Prostate gland (tissue), 2 donors: ENCODE results near the gene JOSD1. TPM values are rescaled to one million over a fixed set of nuclear protein-coding genes. Genes with fewer than 3 reads are reported as not detected.

Source experiments
- DNase-seq: peaks from one replicate; pipeline ENCODE4 v3.0.0-alpha.2; 2019; ENCODE audit warnings: low spot score
- H3K27ac ChIP-seq, 2 donors: fragments of 200-600 bp; sonication (generic); 2 replicates each; pipeline ENCODE4 v1.5.1; 2017 to 2019
- H3K27me3 ChIP-seq: fragments of 200-600 bp; sonication (generic); replicated peaks from 2 replicates; pipeline ENCODE4 v1.5.1; 2019; ENCODE audit not compliant: insufficient read depth
- H3K36me3 ChIP-seq, 2 donors: fragments of 200-600 bp; sonication (generic); 1 replicate in 1 of 2; 2 replicates in 1 of 2; pipeline versions ENCODE4 v1.5.1 to v1.8.1; 2017 to 2019
- H3K4me1 ChIP-seq: fragments of 200-600 bp; sonication (generic); replicated peaks from 2 replicates; pipeline ENCODE4 v1.5.1; 2019
- H3K4me3 ChIP-seq, 2 donors: fragments of 200-600 bp; sonication (generic); 2 replicates each; pipeline ENCODE4 v1.5.1; 2017 to 2019
- H3K9me3 ChIP-seq: fragments of 200-600 bp; sonication (generic); 2 replicates; pipeline ENCODE4 v1.5.1; 2017
- POLR2A ChIP-seq: fragments of 450-650 bp; IDR thresholded peaks from one replicate; pipeline ENCODE4 v1.6.1; 2016; ENCODE audit warnings: antibody characterized with exemption, mild to moderate bottlenecking
- POLR2AphosphoS5 ChIP-seq: sonication (generic); formaldehyde crosslinking; IDR thresholded peaks from one replicate; pipeline ENCODE4 v1.6.1; 2017; ENCODE audit warnings: antibody characterized with exemption
- WGBS: methylation state at CpG from one replicate; pipeline ENCODE4 v1.1.5; 2018; 5-methylcytosine and 5-hydroxymethylcytosine counted together
- intact Hi-C: fragments of 100-400 bp; cut with DNase I; formaldehyde crosslinking; loops from one replicate; pipeline ENCODE4 v1.14.2; 2022
- total RNA-seq, 2 donors: library from RNA; depleted of rRNA; stranded (reverse); fragments of >200 nt; gene quantifications; one replicate each; pipeline ENCODE4 v1.1.0, GENCODE V29; 2016
- TF ChIP-seq, protein P1 (sequence below), 4 experiments: fragments of 200-600 bp in 2 of 4; fragments of 450-650 bp in 2 of 4; sonication (generic) in 2 of 4; IDR thresholded peaks; 1 replicate in 3 of 4; 2 replicates in 1 of 4; pipeline ENCODE4 v1.5.1; 2016 to 2019; ENCODE audit warnings: antibody characterized with exemption in 4 of 4, mild to moderate bottlenecking in 2 of 4, moderate library complexity in 2 of 4

Gene JOSD1
- total RNA-seq, 2 donors from 2014 or later: 56.7 to 69.2 TPM

DNA sequence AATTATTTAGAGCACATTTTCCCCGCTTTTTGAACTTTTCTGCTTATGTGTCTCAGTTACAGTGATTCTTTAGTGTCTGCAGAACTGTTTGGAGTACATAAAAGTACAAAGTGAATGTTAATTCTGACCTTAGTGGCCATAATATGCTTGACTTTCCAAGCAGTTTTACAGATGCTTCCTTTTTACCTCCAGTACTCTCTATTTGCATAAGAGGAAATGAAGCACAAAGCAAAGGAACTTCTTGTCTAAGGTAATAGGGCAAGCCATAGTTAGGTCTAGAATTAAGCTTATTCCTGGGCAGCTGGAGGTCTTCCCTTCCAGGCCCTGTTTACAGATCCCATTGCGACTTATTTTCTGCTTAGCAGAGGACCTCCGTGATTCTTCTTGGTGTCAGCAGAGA is 8.6 kb upstream of the JOSD1 start:
- 92% methylated on average over 3 of the region's 3 CpGs for WGBS
- no peak overlapping the region for H3K4me3 ChIP-seq
- H3K36me3 ChIP-seq: no peaks in the 10 kb centered on the region
- no peaks in the 10 kb centered on the region for H3K9me3 ChIP-seq
- intact Hi-C loops: loop anchor here (10.0 kb wide), 1 partner anchor 205 kb away; the partner anchor contains the start of gene DDX17
- no peak for TF ChIP-seq POLR2A
- TF ChIP-seq POLR2AphosphoS5: no peak
- TF ChIP-seq, protein P1, sequence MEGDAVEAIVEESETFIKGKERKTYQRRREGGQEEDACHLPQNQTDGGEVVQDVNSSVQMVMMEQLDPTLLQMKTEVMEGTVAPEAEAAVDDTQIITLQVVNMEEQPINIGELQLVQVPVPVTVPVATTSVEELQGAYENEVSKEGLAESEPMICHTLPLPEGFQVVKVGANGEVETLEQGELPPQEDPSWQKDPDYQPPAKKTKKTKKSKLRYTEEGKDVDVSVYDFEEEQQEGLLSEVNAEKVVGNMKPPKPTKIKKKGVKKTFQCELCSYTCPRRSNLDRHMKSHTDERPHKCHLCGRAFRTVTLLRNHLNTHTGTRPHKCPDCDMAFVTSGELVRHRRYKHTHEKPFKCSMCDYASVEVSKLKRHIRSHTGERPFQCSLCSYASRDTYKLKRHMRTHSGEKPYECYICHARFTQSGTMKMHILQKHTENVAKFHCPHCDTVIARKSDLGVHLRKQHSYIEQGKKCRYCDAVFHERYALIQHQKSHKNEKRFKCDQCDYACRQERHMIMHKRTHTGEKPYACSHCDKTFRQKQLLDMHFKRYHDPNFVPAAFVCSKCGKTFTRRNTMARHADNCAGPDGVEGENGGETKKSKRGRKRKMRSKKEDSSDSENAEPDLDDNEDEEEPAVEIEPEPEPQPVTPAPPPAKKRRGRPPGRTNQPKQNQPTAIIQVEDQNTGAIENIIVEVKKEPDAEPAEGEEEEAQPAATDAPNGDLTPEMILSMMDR (IDR thresholded peaks at IDR 0.05): no peak
- DNase-seq: no peak
- H3K27ac ChIP-seq: no peak overlapping the region
- no peaks in the 10 kb centered on the region for H3K27me3 ChIP-seq
- peaks cover 11% of the 10 kb centered on the region for H3K4me1 ChIP-seq

DNA sequence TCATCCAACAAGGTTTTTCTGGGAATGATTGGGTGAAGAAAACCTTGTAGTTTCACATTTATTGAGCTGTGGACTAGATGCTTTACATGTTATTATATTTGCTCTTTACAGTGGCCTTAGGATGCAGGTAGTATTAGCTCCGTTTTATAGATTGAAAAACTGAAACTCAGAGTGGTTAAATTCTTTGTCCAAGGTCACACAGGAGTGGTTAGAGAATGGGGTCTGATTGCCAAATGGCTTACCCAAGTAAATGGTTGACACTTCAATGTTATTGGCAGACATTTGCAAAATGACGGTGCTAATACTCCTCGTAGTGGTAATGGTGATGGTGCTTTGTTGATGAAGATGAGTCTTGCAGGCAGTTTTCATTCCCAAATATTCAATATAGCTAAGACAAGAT is 7.2 kb upstream of the JOSD1 start:
- TF ChIP-seq POLR2AphosphoS5 (no peak), POLR2A (no peak)
- TF ChIP-seq, protein P1 (IDR thresholded peaks at IDR 0.05): no peak
- Histone ChIP-seq H3K4me3 (no peak overlapping the region), H3K27me3 (no peaks in the 10 kb centered on the region), H3K27ac (peak overlapping the region; percentile 98 to 99), H3K36me3 (no peaks in the 10 kb centered on the region), H3K4me1 (peaks cover 11% of the 10 kb centered on the region), H3K9me3 (no peaks in the 10 kb centered on the region)
- DNase-seq: no peak
- WGBS: 87% methylated on average over 3 of the region's 3 CpGs
- intact Hi-C loops: loop anchor here (10.0 kb wide), 1 partner anchor 203 kb away; the partner anchor contains the start of gene DDX17

DNA sequence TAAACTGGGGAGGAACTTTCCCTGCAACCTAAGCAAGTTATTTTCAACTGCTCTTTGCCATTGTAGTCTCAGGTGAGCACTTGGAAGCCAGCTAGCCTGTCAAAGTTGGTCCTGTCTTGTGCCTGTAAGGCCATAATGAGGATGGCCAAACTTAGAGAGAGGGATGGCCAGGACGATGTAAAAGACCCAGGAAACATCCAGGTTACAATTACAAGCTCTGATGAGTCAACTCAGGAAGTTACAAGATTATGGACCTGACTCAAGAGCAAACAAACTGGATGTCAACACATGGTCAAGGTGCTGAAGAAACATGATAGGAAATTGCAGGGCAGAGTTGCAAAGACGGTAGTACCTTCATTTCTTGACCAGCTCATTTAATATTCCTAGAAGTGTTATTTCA is 6.6 kb upstream of the JOSD1 start:
- WGBS: 18% methylated on average over 2 of the region's 2 CpGs
- Histone ChIP-seq H3K36me3 (no peaks in the 10 kb centered on the region), H3K27me3 (no peaks in the 10 kb centered on the region), H3K27ac (peak overlapping the region; percentile 98 to 99), H3K4me3 (peak overlapping the region; percentile 97 to 99), H3K4me1 (peaks cover 11% of the 10 kb centered on the region), H3K9me3 (no peaks in the 10 kb centered on the region)
- peak; percentile 69 for TF ChIP-seq POLR2A
- peak; percentile 91 for TF ChIP-seq POLR2AphosphoS5
- TF ChIP-seq, protein P1 (IDR thresholded peaks at IDR 0.05): no peak
- DNase-seq: peak; percentile 49
- intact Hi-C loops: loop anchor here (10.0 kb wide), 1 partner anchor 203 kb away; the partner anchor contains the start of gene DDX17

DNA sequence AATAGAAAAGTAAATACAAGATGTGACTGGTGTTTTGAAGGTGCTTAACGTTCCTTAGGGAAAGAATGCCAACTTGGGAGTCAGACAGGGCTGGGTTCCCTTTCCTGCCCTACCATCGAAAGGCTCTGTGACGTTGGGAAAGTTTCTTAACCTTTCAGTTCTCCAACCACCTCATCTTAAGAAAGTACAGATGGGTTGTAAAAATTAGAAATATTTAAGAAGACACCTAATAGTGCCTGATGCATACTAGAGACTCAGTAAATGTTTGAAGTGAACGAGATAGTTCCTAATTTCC is 6.1 kb upstream of the JOSD1 start:
- H3K36me3 ChIP-seq: no peaks in the 10 kb centered on the region
- TF ChIP-seq POLR2AphosphoS5 (no peak), POLR2A (no peak)
- TF ChIP-seq, protein P1 (IDR thresholded peaks at IDR 0.05): no peak
- H3K9me3 ChIP-seq: no peaks in the 10 kb centered on the region
- H3K4me3 ChIP-seq: peak overlapping the region; percentile 97 to 99
- no peaks in the 10 kb centered on the region for H3K27me3 ChIP-seq
- H3K4me1 ChIP-seq: peaks cover 11% of the 10 kb centered on the region
- peak; percentile 24 for DNase-seq
- peak overlapping the region; percentile 98 to 99 for H3K27ac ChIP-seq
- WGBS: 2% methylated on average over 4 of the region's 4 CpGs
- intact Hi-C loops: loop anchor here (10.0 kb wide), 1 partner anchor 202 kb away; the partner anchor contains the start of gene DDX17
